Endothelial cell of umbilical vein (primary cell): ENCODE measurements around the gene CPA2. TPM values are rescaled to one million over a fixed set of nuclear protein-coding genes. Genes with fewer than 3 reads are reported as not detected.

Experiments
- BruUV-seq: library from RNA; stranded (reverse); fragments of 400-500 nt; replicated peaks from 2 replicates; lab custom pipeline; 2021; lab: Mats Ljungman, UMichigan
- CTCF ChIA-PET: fragments of 300-600, 350-600 bp; sonication (Branson Sonifier 250); formaldehyde crosslinking; loops from one replicate; lab custom pipeline; 2021; ENCODE audit warnings: antibody characterized with exemption, inconsistent platforms; lab: Charles Lee
- POLR2A ChIA-PET: fragments of 300-600, 350-600 bp; sonication (Branson Sonifier 250); formaldehyde crosslinking; loops from one replicate; lab custom pipeline; 2021; ENCODE audit warnings: antibody characterized with exemption, inconsistent platforms; lab: Charles Lee
- DNase-seq: peaks from one replicate; pipeline ENCODE4 v3.0.0-alpha.2; 2011; ENCODE audit warnings: low read depth, low spot score
- FAIRE-seq: peaks from 2 replicates; lab custom pipeline; 2011; peaks lifted over from hg19 to GRCh38; lab: Jason Lieb, UNC
- H2AFZ ChIP-seq: 2 replicates; pipeline ENCODE4 v1.6.0; 2012; ENCODE audit warnings: low read depth, low read length, control low read depth, inconsistent platforms
- H3K27ac ChIP-seq: 2 replicates; pipeline ENCODE4 v1.5.1; 2011; ENCODE audit warnings: low read depth, mild to moderate bottlenecking, control low read depth, low read length, moderate library complexity; ENCODE audit not compliant: insufficient read depth
- H3K27me3 ChIP-seq, 2 experiments: 2 replicates each; pipeline versions ENCODE4 v1.6.0 to v1.6.1; 2011; ENCODE audit warnings: low read length in 2 of 2, mixed read lengths in 1 of 2; ENCODE audit not compliant: control insufficient read depth in 2 of 2, insufficient read depth in 2 of 2
- H3K36me3 ChIP-seq, 2 experiments: 2 replicates in 1 of 2; 3 replicates in 1 of 2; pipeline ENCODE4 v1.5.1; 2011; ENCODE audit warnings: low read length in 2 of 2, mild to moderate bottlenecking in 1 of 2, moderate library complexity in 1 of 2; ENCODE audit not compliant: control insufficient read depth in 2 of 2, insufficient read depth in 2 of 2; ENCODE audit errors: extremely low read depth in 1 of 2
- H3K4me1 ChIP-seq: 3 replicates; pipeline ENCODE4 v1.5.1; 2011; ENCODE audit warnings: mild to moderate bottlenecking, low read length; ENCODE audit not compliant: control insufficient read depth, insufficient read depth; ENCODE audit errors: extremely low read depth
- H3K4me2 ChIP-seq: 2 replicates; pipeline ENCODE4 v1.6.1; 2011; ENCODE audit warnings: low read length, control low read depth, mixed read lengths; ENCODE audit not compliant: insufficient read depth
- H3K4me3 ChIP-seq, 3 experiments: fragments of 200-600 bp in 1 of 3; sonication (generic), shearing (Covaris generic) in 1 of 3; replicated peaks in 1 of 3; 2 replicates each; pipeline ENCODE4 v1.5.1; 2011 to 2016; ENCODE audit warnings: control low read depth in 3 of 3, low read length in 3 of 3, mild to moderate bottlenecking in 2 of 3, inconsistent platforms in 1 of 3, low read depth in 1 of 3, moderate library complexity in 1 of 3; ENCODE audit not compliant: insufficient read depth in 1 of 3
- H3K79me2 ChIP-seq: 2 replicates; pipeline ENCODE4 v1.6.0; 2012; ENCODE audit warnings: low read length, inconsistent platforms; ENCODE audit not compliant: control insufficient read depth, insufficient read depth
- H3K9ac ChIP-seq: replicated peaks from 2 replicates; pipeline ENCODE3; 2011; ENCODE audit warnings: low read length, control low read depth; ENCODE audit not compliant: insufficient read depth; ENCODE audit errors: extremely low read depth
- H3K9me1 ChIP-seq: replicated peaks from 3 replicates; pipeline ENCODE4 v1.6.0; 2011; ENCODE audit warnings: mild to moderate bottlenecking, low read length; ENCODE audit not compliant: control insufficient read depth, insufficient read depth; ENCODE audit errors: extremely low read depth
- H3K9me3 ChIP-seq: replicated peaks from 2 replicates; pipeline ENCODE4 v1.5.1; 2012; ENCODE audit warnings: low read length, inconsistent platforms; ENCODE audit not compliant: control insufficient read depth, insufficient read depth
- H4K20me1 ChIP-seq: replicated peaks from 2 replicates; pipeline ENCODE3; 2011; ENCODE audit warnings: mild to moderate bottlenecking, low read length; ENCODE audit not compliant: control insufficient read depth, insufficient read depth; ENCODE audit errors: extremely low read depth
- CTCF ChIP-seq, 2 donors: IDR thresholded peaks; 1 replicate in 1 of 2; 2 replicates in 1 of 2; pipeline ENCODE4 v1.5.1; 2011; ENCODE audit warnings: low read length in 2 of 2, mild to moderate bottlenecking in 2 of 2, moderate library complexity in 2 of 2, control low read depth in 1 of 2, inconsistent platforms in 1 of 2, low read depth in 1 of 2; ENCODE audit not compliant: insufficient read depth in 1 of 2; ENCODE audit errors: extremely low read depth in 1 of 2
- JUN ChIP-seq: IDR thresholded peaks from 2 replicates; pipeline ENCODE4 v1.6.1; 2011; ENCODE audit warnings: borderline replicate concordance, low read depth; ENCODE audit not compliant: insufficient read length, insufficient read depth
- MYC ChIP-seq: IDR thresholded peaks from one replicate; pipeline ENCODE4 v1.6.1; 2011; ENCODE audit warnings: mild to moderate bottlenecking, low read depth, low read length
- POLR2A ChIP-seq: IDR thresholded peaks from 2 replicates; pipeline ENCODE4 v1.6.1; 2012; ENCODE audit warnings: low read depth, mild to moderate bottlenecking, control low read depth, low read length
- dilution Hi-C: fragments of 300-500 bp; cut with MboI; formaldehyde crosslinking; loops from one replicate; pipeline ENCODE4 v1.15.0; 2019; ENCODE audit warnings: low sequenced_read_pairs; ENCODE audit not compliant: extremely low pct_ligation_motif_present
- intact Hi-C: fragments of 100-400 bp; cut with micrococcal nuclease; formaldehyde crosslinking; loops from one replicate; pipeline ENCODE4 v1.10.0; 2022
- polyA plus RNA-seq, 4 experiments: library from polyadenylated mRNA; depleted of rRNA in 3 of 4; stranded (reverse) in 3 of 4; unstranded in 1 of 4; fragments of >200 nt; gene quantifications; 2 replicates each; pipeline versions ENCODE4 v1.2.1 to v1.2.3, GENCODE V29; 2011 to 2012; ENCODE audit warnings: missing spikeins in 1 of 4
- total RNA-seq: library from RNA; stranded (reverse); gene quantifications from 2 replicates; pipeline ENCODE4 v1.2.3, GENCODE V29; 2021

The CPA2 gene
- total and polyA plus RNA-seq, 2 donors (not counting 3 experiments of a cell fraction or from before 2014, with no cell fraction given) = not detected

GRCh38 chr7:130262448-130262847 lies 4.2 kb upstream of the CPA2 start:
- BruUV-seq = no TSS peak
- H3K27me3 ChIP-seq = no peaks in the 10 kb centered on the region
- no peak overlapping the region for H3K4me3 ChIP-seq
- no peaks in the 10 kb centered on the region for H3K36me3 ChIP-seq
- CTCF ChIA-PET = no interaction called here
- H3K9me1 ChIP-seq = no peaks in the 10 kb centered on the region
- TF ChIP-seq JUN (no peak), MYC (no peak), CTCF (IDR thresholded peaks at IDR 0.05; ENCODE audit: extremely low read depth in 1 of 2, insufficient read depth in 1 of 2, low read depth in 1 of 2, low read length in 2 of 2) (no peak)
- intact Hi-C loops = no loop called here
- no peaks in the 10 kb centered on the region for H4K20me1 ChIP-seq
- dilution Hi-C loops = no loop called here
- H3K9ac ChIP-seq = no peak overlapping the region
- no peaks in the 10 kb centered on the region for H3K79me2 ChIP-seq
- H3K4me1 ChIP-seq = no peaks in the 10 kb centered on the region
- FAIRE-seq = no peak
- no peak overlapping the region for H2AFZ ChIP-seq
- POLR2A ChIA-PET = no interaction called here
- DNase-seq = no peak
- H3K4me2 ChIP-seq = no peak overlapping the region
- no peaks in the 10 kb centered on the region for H3K9me3 ChIP-seq
- H3K27ac ChIP-seq = no peak overlapping the region

DNA sequence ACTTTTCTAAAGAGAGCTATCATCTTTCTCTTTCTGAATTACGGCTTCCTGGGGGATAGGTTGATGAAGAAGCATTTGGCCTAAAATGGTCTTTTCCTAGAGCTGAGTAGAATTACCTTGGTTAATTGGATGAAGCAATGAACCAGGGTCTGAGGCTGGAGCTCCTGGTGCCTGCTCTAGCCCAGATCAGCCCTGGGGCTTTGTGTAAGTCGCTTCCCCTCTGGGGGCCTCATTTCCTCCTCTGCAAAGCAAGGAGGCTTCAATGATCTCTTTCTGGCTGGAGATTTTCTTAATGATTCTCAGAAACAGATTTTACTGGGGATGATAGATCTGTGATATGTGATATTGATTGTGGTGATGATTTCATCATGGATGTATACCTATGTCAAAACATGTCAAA lies 3.5 kb upstream of the CPA2 start:
- Histone ChIP-seq H3K36me3 (no peaks in the 10 kb centered on the region), H3K4me3 (no peak overlapping the region), H2AFZ (no peak overlapping the region), H3K27ac (no peak overlapping the region), H3K9ac (no peak overlapping the region), H4K20me1 (no peaks in the 10 kb centered on the region), H3K9me1 (no peaks in the 10 kb centered on the region), H3K79me2 (no peaks in the 10 kb centered on the region), H3K4me2 (no peak overlapping the region), H3K4me1 (no peaks in the 10 kb centered on the region), H3K9me3 (no peaks in the 10 kb centered on the region), H3K27me3 (no peaks in the 10 kb centered on the region)
- CTCF ChIA-PET = no interaction called here
- dilution Hi-C loops (no loop called here), intact Hi-C loops (no loop called here)
- POLR2A ChIA-PET = no interaction called here
- DNase-seq = no peak
- no TSS peak for BruUV-seq
- FAIRE-seq = no peak
- TF ChIP-seq CTCF (IDR thresholded peaks at IDR 0.05; ENCODE audit: extremely low read depth in 1 of 2, insufficient read depth in 1 of 2, low read depth in 1 of 2, low read length in 2 of 2) (no peak), JUN (no peak), POLR2A (no peak)
